K562 (cell line): ENCODE results near the gene MRO.

Source experiments
- HDAC2 ChIP-seq: fragments of 450-650 bp; IDR thresholded peaks from 2 replicates; pipeline ENCODE4 v1.6.1; 2016; ENCODE audit warnings: mild to moderate bottlenecking
- POLR2AphosphoS5 ChIP-seq: IDR thresholded peaks from 2 replicates; pipeline ENCODE4 v1.6.1; 2011; ENCODE audit warnings: mild to moderate bottlenecking, low read depth, low read length, moderate library complexity; ENCODE audit not compliant: control insufficient read depth, insufficient read depth
- RNF2 ChIP-seq: sonication (generic); IDR thresholded peaks from 2 replicates; pipeline ENCODE4 v1.6.1; 2016
- ZBTB12 ChIP-seq: fragments of 250-450 bp; sonication (Bioruptor Pico); IDR thresholded peaks from 2 replicates; pipeline ENCODE4 v1.4.0; 2020

GRCh38 chr18:50847192-50847591 lies 27.4 kb upstream of the MRO start:
- no peak for TF ChIP-seq RNF2
- TF ChIP-seq POLR2AphosphoS5: no peak
- TF ChIP-seq HDAC2: no peak
- TF ChIP-seq ZBTB12: no peak
